Astrocyte of the spinal cord (primary cell): ENCODE results near the gene ARIH2.
A peak's percentile ranks its signal among the peaks of the same experiment; 100 is the strongest.

Experiments used
- DNase-seq: peaks from one replicate; pipeline ENCODE4 v3.0.0; 2011; ENCODE audit warnings: low read depth, low spot score
- H3K4me3 ChIP-seq: 2 replicates; pipeline ENCODE4 v1.5.1; 2011; ENCODE audit warnings: low read depth, mild to moderate bottlenecking, low read length, moderate library complexity
- CTCF ChIP-seq: IDR thresholded peaks from 2 replicates; pipeline ENCODE4 v1.5.1; 2012; ENCODE audit warnings: low read depth, mild to moderate bottlenecking, low read length, inconsistent platforms
- in situ Hi-C: cut with HindIII; loops from 2 replicates; pipeline ENCODE4 v1.10.0; 2017; ENCODE audit warnings: low sequenced_read_pairs

ARIH2 gene

GRCh38 chr3:48951764-48952163, 33.1 kb downstream of the ARIH2 start:
- DNase-seq, result no peak
- no peak for TF ChIP-seq CTCF
- in situ Hi-C loops, result no loop called here
- H3K4me3 ChIP-seq, result no peak overlapping the region

GRCh38 chr3:48952510-48953118, 34.0 kb downstream of the ARIH2 start:
- no peak overlapping the region for H3K4me3 ChIP-seq
- TF ChIP-seq CTCF, result peak; percentile 56
- in situ Hi-C loops, result no loop called here
- no peak for DNase-seq

GRCh38 chr3:48957006-48957705, 38.5 kb downstream of the ARIH2 start:
- no peak overlapping the region for H3K4me3 ChIP-seq
- in situ Hi-C loops, result no loop called here
- DNase-seq, result no peak
- TF ChIP-seq CTCF, result no peak

GRCh38 chr3:48960841-48961413, 42.3 kb downstream of the ARIH2 start:
- DNase-seq, result no peak
- in situ Hi-C loops, result no loop called here
- no peak for TF ChIP-seq CTCF
- no peak overlapping the region for H3K4me3 ChIP-seq

- TF ChIP-seq CTCF, result no peak
- in situ Hi-C loops, result no loop called here
Measured at GRCh38 chr3:48962340-48962739, 43.7 kb downstream of the ARIH2 start.

GRCh38 chr3:48962939-48963338, 44.3 kb downstream of the ARIH2 start:
- no peak for TF ChIP-seq CTCF
- H3K4me3 ChIP-seq, result no peak overlapping the region
- DNase-seq, result no peak
- in situ Hi-C loops, result no loop called here

More at GRCh38 chr3:48962340-48962739, 43.7 kb downstream of the ARIH2 start:
- no peak for DNase-seq
- no peak overlapping the region for H3K4me3 ChIP-seq
